Esophagus squamous epithelium (tissue), 5 donors: ENCODE measurements around the gene ZNF407. TPM values are rescaled to one million over a fixed set of nuclear protein-coding genes. Genes with fewer than 3 reads are reported as not detected.

Source experiments
- DNase-seq: peaks from one replicate; lab custom pipeline; 2025; lab: John Stamatoyannopoulos, UW
- H3K27ac ChIP-seq, 4 donors: fragments of 200-600 bp; sonication (generic); one replicate each; pipeline ENCODE4 v1.5.1; 2016 to 2019; ENCODE audit warnings: mild to moderate bottlenecking in 1 of 4
- H3K27me3 ChIP-seq, 4 donors: fragments of 200-600 bp; sonication (generic); 1 replicate in 3 of 4; 2 replicates in 1 of 4; pipeline versions ENCODE4 v1.5.1 to v1.6.0; 2017 to 2021; ENCODE audit warnings: antibody characterized with exemption in 1 of 4
- H3K36me3 ChIP-seq, 3 donors: fragments of 200-600 bp; sonication (generic); one replicate each; pipeline ENCODE4 v1.5.1; 2016 to 2019
- H3K4me1 ChIP-seq, 3 donors: fragments of 200-600 bp; sonication (generic); one replicate each; pipeline ENCODE4 v1.5.1; 2017 to 2019
- H3K4me3 ChIP-seq, 4 donors: fragments of 200-600 bp; sonication (generic); 1 replicate in 3 of 4; 2 replicates in 1 of 4; pipeline ENCODE4 v1.5.1; 2016 to 2019; ENCODE audit warnings: mild to moderate bottlenecking in 2 of 4, moderate library complexity in 1 of 4
- H3K9me3 ChIP-seq, 3 donors: fragments of 200-600 bp; sonication (generic); one replicate each; pipeline ENCODE4 v1.5.1; 2016 to 2019
- POLR2A ChIP-seq, 4 donors: fragments of 450-650 bp; IDR thresholded peaks; one replicate each; pipeline ENCODE4 v1.6.1; 2017; ENCODE audit warnings: antibody characterized with exemption in 4 of 4, mild to moderate bottlenecking in 4 of 4, moderate library complexity in 3 of 4
- WGBS, 2 donors: methylation state at CpG; one replicate each; pipeline ENCODE4 v1.1.5; 2018; 5-methylcytosine and 5-hydroxymethylcytosine counted together
- intact Hi-C: fragments of 100-400 bp; cut with DNase I; formaldehyde crosslinking; loops from one replicate; pipeline ENCODE4 v1.15.0; 2022
- total RNA-seq, 4 donors: library from RNA; depleted of rRNA; stranded (reverse); fragments of >200 nt; gene quantifications; one replicate each; pipeline ENCODE4 v1.1.0, GENCODE V29; 2016
- TF ChIP-seq, protein P1 (sequence below), 6 experiments: fragments of 450-650 bp in 4 of 6; fragments of 200-600 bp in 2 of 6; sonication (generic) in 2 of 6; IDR thresholded peaks; one replicate each; pipeline ENCODE4 v1.5.1; 2016 to 2019; ENCODE audit warnings: antibody characterized with exemption in 6 of 6, mild to moderate bottlenecking in 4 of 6, moderate library complexity in 4 of 6
- donor health status: DM: yes; HTN: yes; CAD: no.

The ZNF407 gene
- total RNA-seq, 4 donors from 2014 or later, result 6.4 to 21.2 (median 13.1) TPM

GRCh38 chr18:74840492-74841167, 243.0 kb downstream of the ZNF407 start:
- TF ChIP-seq POLR2A (IDR thresholded peaks at IDR 0.05), result no peak

GRCh38 chr18:74841248-74841647, 243.6 kb downstream of the ZNF407 start:
- no peak for DNase-seq
- intact Hi-C loops, result no loop called here

More at GRCh38 chr18:74840492-74841167, 243.0 kb downstream of the ZNF407 start:
- no peak overlapping the region for H3K27ac ChIP-seq
- peaks cover 0 to 5% (median 0%) of the 10 kb centered on the region in 3 donors for H3K36me3 ChIP-seq
- intact Hi-C loops, result no loop called here
- H3K4me1 ChIP-seq, result peaks cover 0 to 4% (median 0%) of the 10 kb centered on the region in 3 donors
- no peak for DNase-seq
- H3K9me3 ChIP-seq, result no peaks in the 10 kb centered on the region
- no peaks in the 10 kb centered on the region for H3K27me3 ChIP-seq
- H3K4me3 ChIP-seq, result no peak overlapping the region
- WGBS, 2 donors, result 73 to 74% methylated on average over 7 of the region's 7 CpGs

DNA sequence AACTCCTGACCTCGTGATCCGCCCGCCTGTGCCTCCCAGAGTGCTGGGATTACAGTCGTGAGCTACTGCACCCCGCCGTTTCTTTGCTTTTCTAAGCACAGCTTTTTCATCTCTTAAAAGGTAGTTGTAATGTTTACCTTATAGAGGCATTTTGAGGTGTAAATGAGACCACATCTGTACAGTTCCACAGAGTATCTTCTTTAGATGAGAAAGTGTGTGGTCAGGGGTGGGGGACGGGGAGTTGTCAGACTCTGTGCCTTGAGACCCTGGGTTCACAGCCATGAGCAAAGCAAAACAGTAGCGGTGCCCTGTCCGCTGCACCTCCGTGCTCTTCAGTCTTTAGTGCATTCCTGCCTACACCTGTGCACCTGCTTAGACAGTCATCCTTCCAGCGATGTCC, 251.6 kb downstream of the ZNF407 start:
- no peak overlapping the region for H3K27ac ChIP-seq
- H3K9me3 ChIP-seq, result no peaks in the 10 kb centered on the region
- no peaks in the 10 kb centered on the region for H3K4me1 ChIP-seq
- intact Hi-C loops, result no loop called here
- no peak for DNase-seq
- H3K36me3 ChIP-seq, result no peaks in the 10 kb centered on the region
- 89 to 95% methylated on average over 10 to 11 of the region's 11 CpGs for WGBS, 2 donors
- TF ChIP-seq, protein P1, sequence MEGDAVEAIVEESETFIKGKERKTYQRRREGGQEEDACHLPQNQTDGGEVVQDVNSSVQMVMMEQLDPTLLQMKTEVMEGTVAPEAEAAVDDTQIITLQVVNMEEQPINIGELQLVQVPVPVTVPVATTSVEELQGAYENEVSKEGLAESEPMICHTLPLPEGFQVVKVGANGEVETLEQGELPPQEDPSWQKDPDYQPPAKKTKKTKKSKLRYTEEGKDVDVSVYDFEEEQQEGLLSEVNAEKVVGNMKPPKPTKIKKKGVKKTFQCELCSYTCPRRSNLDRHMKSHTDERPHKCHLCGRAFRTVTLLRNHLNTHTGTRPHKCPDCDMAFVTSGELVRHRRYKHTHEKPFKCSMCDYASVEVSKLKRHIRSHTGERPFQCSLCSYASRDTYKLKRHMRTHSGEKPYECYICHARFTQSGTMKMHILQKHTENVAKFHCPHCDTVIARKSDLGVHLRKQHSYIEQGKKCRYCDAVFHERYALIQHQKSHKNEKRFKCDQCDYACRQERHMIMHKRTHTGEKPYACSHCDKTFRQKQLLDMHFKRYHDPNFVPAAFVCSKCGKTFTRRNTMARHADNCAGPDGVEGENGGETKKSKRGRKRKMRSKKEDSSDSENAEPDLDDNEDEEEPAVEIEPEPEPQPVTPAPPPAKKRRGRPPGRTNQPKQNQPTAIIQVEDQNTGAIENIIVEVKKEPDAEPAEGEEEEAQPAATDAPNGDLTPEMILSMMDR (IDR thresholded peaks at IDR 0.05), result no peak
- TF ChIP-seq POLR2A (IDR thresholded peaks at IDR 0.05), result no peak
- no peak overlapping the region for H3K4me3 ChIP-seq
- no peaks in the 10 kb centered on the region for H3K27me3 ChIP-seq

More at GRCh38 chr18:74841248-74841647, 243.6 kb downstream of the ZNF407 start:
- WGBS, 2 donors, result 91 to 95% methylated on average over 6 of the region's 6 CpGs
- Histone ChIP-seq H3K27ac (no peak overlapping the region), H3K4me3 (no peak overlapping the region), H3K4me1 (peaks cover 0 to 3% (median 0%) of the 10 kb centered on the region in 3 donors), H3K9me3 (no peaks in the 10 kb centered on the region), H3K36me3 (peaks cover 0 to 5% (median 0%) of the 10 kb centered on the region in 3 donors), H3K27me3 (no peaks in the 10 kb centered on the region)
- no peak for TF ChIP-seq POLR2A (IDR thresholded peaks at IDR 0.05)
- TF ChIP-seq, protein P1 (IDR thresholded peaks at IDR 0.05), result no peak

GRCh38 chr18:74856434-74856833, 258.8 kb downstream of the ZNF407 start:
- TF ChIP-seq, protein P1 (IDR thresholded peaks at IDR 0.05), result no peak
- TF ChIP-seq POLR2A (IDR thresholded peaks at IDR 0.05), result no peak
- no peaks in the 10 kb centered on the region for H3K36me3 ChIP-seq
- intact Hi-C loops, result no loop called here

DNA sequence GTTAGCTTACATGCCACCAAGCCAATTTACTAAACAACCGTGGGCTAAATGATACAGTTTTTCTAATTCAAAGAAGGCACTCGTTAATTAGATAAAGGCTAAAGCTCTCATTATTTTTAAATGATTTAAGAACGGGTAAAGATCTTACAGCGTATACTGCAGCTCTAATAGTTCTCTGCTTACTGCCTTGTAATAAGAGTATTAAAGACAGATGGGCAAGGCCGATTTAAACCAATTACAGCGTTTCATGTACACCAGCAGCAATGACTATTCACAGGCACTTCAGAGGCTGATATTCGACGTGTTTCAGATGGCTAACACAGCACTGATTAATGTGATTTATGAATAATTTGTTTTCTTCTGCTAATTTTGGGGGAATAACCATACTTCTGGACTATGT, 259.3 kb downstream of the ZNF407 start:
- Histone ChIP-seq H3K9me3 (no peaks in the 10 kb centered on the region), H3K27me3 (no peaks in the 10 kb centered on the region), H3K4me3 (no peak overlapping the region), H3K4me1 (no peaks in the 10 kb centered on the region), H3K27ac (no peak overlapping the region), H3K36me3 (no peaks in the 10 kb centered on the region)
- TF ChIP-seq, protein P1 (IDR thresholded peaks at IDR 0.05), result no peak
- TF ChIP-seq POLR2A (IDR thresholded peaks at IDR 0.05), result no peak
- no peak for DNase-seq
- 92 to 93% methylated on average over 8 of the region's 8 CpGs for WGBS, 2 donors
- intact Hi-C loops, result no loop called here

More at GRCh38 chr18:74856434-74856833, 258.8 kb downstream of the ZNF407 start:
- Histone ChIP-seq H3K27me3 (no peaks in the 10 kb centered on the region), H3K4me1 (no peaks in the 10 kb centered on the region), H3K27ac (no peak overlapping the region), H3K4me3 (no peak overlapping the region), H3K9me3 (no peaks in the 10 kb centered on the region)
- no peak for DNase-seq
